Measurements from ENCODE around the gene FMNL1.

Gene FMNL1

GRCh38 chr17:45223539-45224528, 2.1 kb downstream of the FMNL1 start:
- peak; percentile 79 for DNase-seq

- DNase-seq: peak; percentile 69
These were observed 3.0 kb downstream of the FMNL1 start for GRCh38 chr17:45224671-45225050.

- peak; percentile 80 for DNase-seq
These were observed 3.5 kb downstream of the FMNL1 start for GRCh38 chr17:45225051-45225700.

- DNase-seq: peak; percentile 97
These were observed 4.4 kb downstream of the FMNL1 start for GRCh38 chr17:45225964-45226530.

GRCh38 chr17:45226576-45226975, 4.9 kb downstream of the FMNL1 start:
- no peak for DNase-seq

- peak; percentile 73 for DNase-seq
These were observed 5.6 kb downstream of the FMNL1 start for GRCh38 chr17:45227101-45227925.

GRCh38 chr17:45227926-45228762, 6.5 kb downstream of the FMNL1 start:
- peak; percentile 68 for DNase-seq

- peak; percentile 96 for DNase-seq
These were observed 7.3 kb downstream of the FMNL1 start for GRCh38 chr17:45228763-45229539.

- peak; percentile 73 for DNase-seq
These were observed 8.2 kb downstream of the FMNL1 start for GRCh38 chr17:45229681-45230409.

GRCh38 chr17:45230410-45230786, 8.7 kb downstream of the FMNL1 start:
- DNase-seq: no peak

GRCh38 chr17:45230787-45231480, 9.2 kb downstream of the FMNL1 start:
- DNase-seq: peak; percentile 48

- DNase-seq: peak; percentile 66
These were observed 9.9 kb downstream of the FMNL1 start for GRCh38 chr17:45231481-45232116.

GRCh38 chr17:45232514-45233422, 11.1 kb downstream of the FMNL1 start:
- DNase-seq: no peak

GRCh38 chr17:45233423-45233924, 11.8 kb downstream of the FMNL1 start:
- DNase-seq: no peak

GRCh38 chr17:45234641-45235415, 13.1 kb downstream of the FMNL1 start:
- peak; percentile 60 for DNase-seq

GRCh38 chr17:45235416-45236281, 14.0 kb downstream of the FMNL1 start:
- peak; percentile 90 for DNase-seq
